SU-DHL-6 (cell line): ENCODE results near the gene ATP5MG.
A peak's percentile ranks its signal among the peaks of the same experiment; 100 is the strongest.

Source experiments
- H2AFZ ChIP-seq: fragments of 200-600 bp; sonication (generic); 2 replicates; pipeline ENCODE4 v1.6.1; 2014; ENCODE audit warnings: low read depth, mild to moderate bottlenecking, moderate library complexity, mixed read lengths, antibody characterized with exemption, low read length; ENCODE audit not compliant: severe bottlenecking
- H3F3A ChIP-seq: fragments of 200-600 bp; shearing (Covaris generic); 2 replicates; pipeline ENCODE4 v1.6.0; 2016; ENCODE audit warnings: antibody characterized with exemption, mild to moderate bottlenecking; ENCODE audit not compliant: insufficient read depth
- H3K27ac ChIP-seq: fragments of 200-600 bp; sonication (generic); 2 replicates; pipeline ENCODE4 v1.5.1; 2016; ENCODE audit warnings: low read depth, mild to moderate bottlenecking, low read length, moderate library complexity, mixed read lengths
- H3K27me3 ChIP-seq: fragments of 200-600 bp; sonication (generic), shearing (Covaris generic); 2 replicates; pipeline ENCODE4 v1.6.0; 2014; ENCODE audit warnings: mild to moderate bottlenecking, low read length
- H3K36me3 ChIP-seq: fragments of 200-600 bp; sonication (generic); 2 replicates; pipeline ENCODE4 v1.6.1; 2014; ENCODE audit warnings: mild to moderate bottlenecking, low read length, mixed read lengths
- H3K4me2 ChIP-seq: fragments of 300-600, 200-600 bp; shearing (Covaris generic), sonication (generic); 2 replicates; pipeline ENCODE4 v1.6.0; 2014; ENCODE audit warnings: low read length, low read depth, mild to moderate bottlenecking; ENCODE audit not compliant: poor library complexity, severe bottlenecking
- H3K4me3 ChIP-seq: fragments of 200-600 bp; sonication (generic); 2 replicates; pipeline ENCODE4 v1.5.1; 2014; ENCODE audit warnings: antibody characterized with exemption, low read length, mild to moderate bottlenecking, mixed read lengths; ENCODE audit not compliant: insufficient read depth, poor library complexity, severe bottlenecking
- H3K79me2 ChIP-seq: fragments of 200-600 bp; sonication (generic); 2 replicates; pipeline ENCODE4 v1.6.1; 2014; ENCODE audit warnings: mild to moderate bottlenecking, low read length, moderate library complexity; ENCODE audit not compliant: insufficient read depth
- H3K9ac ChIP-seq: fragments of 200-600 bp; sonication (generic); 2 replicates; pipeline ENCODE4 v1.7.0; 2014; ENCODE audit warnings: mild to moderate bottlenecking, low read length
- H3K9me2 ChIP-seq: fragments of 200-600 bp; sonication (generic); replicated peaks from 2 replicates; pipeline ENCODE4 v1.6.1; 2014; ENCODE audit warnings: low read length; ENCODE audit not compliant: insufficient read depth
- H3K9me3 ChIP-seq: fragments of 200-600 bp; sonication (generic); 2 replicates; pipeline ENCODE4 v1.6.1; 2014; ENCODE audit warnings: low read length, mixed read lengths; ENCODE audit not compliant: insufficient read depth
- H4K20me1 ChIP-seq: fragments of 200-600 bp; sonication (generic); 2 replicates; pipeline ENCODE4 v1.6.1; 2014; ENCODE audit warnings: low read depth, mild to moderate bottlenecking, antibody characterized with exemption, low read length, moderate library complexity, mixed read lengths
- EZH2phosphoT487 ChIP-seq: fragments of 200-600 bp; sonication (generic), shearing (Covaris generic); conservative IDR thresholded peaks from 2 replicates; pipeline ENCODE4 v1.6.1; 2018; ENCODE audit warnings: mild to moderate bottlenecking, antibody characterized with exemption, low read length, moderate library complexity, mixed read lengths
- TF ChIP-seq, protein P1 (sequence below): fragments of 200-600 bp; sonication (generic); IDR thresholded peaks from one replicate; pipeline ENCODE4 v1.5.1; 2017; ENCODE audit warnings: antibody characterized with exemption, mild to moderate bottlenecking, low read length, moderate library complexity; ENCODE audit not compliant: insufficient read depth, poor library complexity, severe bottlenecking

ATP5MG gene

GRCh38 chr11:118430956-118431355 is 29.6 kb downstream of the ATP5MG start:
- no peak overlapping the region for H2AFZ ChIP-seq
- no peaks in the 10 kb centered on the region for H3K36me3 ChIP-seq
- H3K9me2 ChIP-seq: no peaks in the 10 kb centered on the region
- no peaks in the 10 kb centered on the region for H4K20me1 ChIP-seq
- no peak overlapping the region for H3K4me3 ChIP-seq
- H3K9ac ChIP-seq: no peak overlapping the region
- H3K79me2 ChIP-seq: no peaks in the 10 kb centered on the region
- H3K27me3 ChIP-seq: no peaks in the 10 kb centered on the region
- H3F3A ChIP-seq: peaks cover 15% of the 10 kb centered on the region; the same call in 1 of the 2 replicates
- no peaks in the 10 kb centered on the region for H3K9me3 ChIP-seq
- no peak overlapping the region for H3K4me2 ChIP-seq
- H3K27ac ChIP-seq: no peak overlapping the region
- TF ChIP-seq, protein P1, sequence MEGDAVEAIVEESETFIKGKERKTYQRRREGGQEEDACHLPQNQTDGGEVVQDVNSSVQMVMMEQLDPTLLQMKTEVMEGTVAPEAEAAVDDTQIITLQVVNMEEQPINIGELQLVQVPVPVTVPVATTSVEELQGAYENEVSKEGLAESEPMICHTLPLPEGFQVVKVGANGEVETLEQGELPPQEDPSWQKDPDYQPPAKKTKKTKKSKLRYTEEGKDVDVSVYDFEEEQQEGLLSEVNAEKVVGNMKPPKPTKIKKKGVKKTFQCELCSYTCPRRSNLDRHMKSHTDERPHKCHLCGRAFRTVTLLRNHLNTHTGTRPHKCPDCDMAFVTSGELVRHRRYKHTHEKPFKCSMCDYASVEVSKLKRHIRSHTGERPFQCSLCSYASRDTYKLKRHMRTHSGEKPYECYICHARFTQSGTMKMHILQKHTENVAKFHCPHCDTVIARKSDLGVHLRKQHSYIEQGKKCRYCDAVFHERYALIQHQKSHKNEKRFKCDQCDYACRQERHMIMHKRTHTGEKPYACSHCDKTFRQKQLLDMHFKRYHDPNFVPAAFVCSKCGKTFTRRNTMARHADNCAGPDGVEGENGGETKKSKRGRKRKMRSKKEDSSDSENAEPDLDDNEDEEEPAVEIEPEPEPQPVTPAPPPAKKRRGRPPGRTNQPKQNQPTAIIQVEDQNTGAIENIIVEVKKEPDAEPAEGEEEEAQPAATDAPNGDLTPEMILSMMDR: no peak
- TF ChIP-seq EZH2phosphoT487: no peak

GRCh38 chr11:118434123-118434552 is 32.7 kb downstream of the ATP5MG start:
- peak overlapping the region; percentile 86 for H3K4me2 ChIP-seq
- H3K27ac ChIP-seq: no peak overlapping the region
- H2AFZ ChIP-seq: peak overlapping the region; percentile 78
- peaks cover 15% of the 10 kb centered on the region; the same call in 1 of the 2 replicates for H3F3A ChIP-seq
- H3K4me3 ChIP-seq: peak overlapping the region; percentile 81
- H4K20me1 ChIP-seq: peaks cover 4% of the 10 kb centered on the region
- H3K9me2 ChIP-seq: no peaks in the 10 kb centered on the region
- peaks cover 26% of the 10 kb centered on the region for H3K79me2 ChIP-seq
- no peaks in the 10 kb centered on the region for H3K27me3 ChIP-seq
- H3K9ac ChIP-seq: peak overlapping the region; percentile 92
- H3K36me3 ChIP-seq: peaks cover 2% of the 10 kb centered on the region; the same call in 1 of the 2 replicates
- TF ChIP-seq, protein P1: no peak
- TF ChIP-seq EZH2phosphoT487: no peak
- no peaks in the 10 kb centered on the region for H3K9me3 ChIP-seq

- peaks cover 10% of the 10 kb centered on the region for H4K20me1 ChIP-seq
- H3F3A ChIP-seq: peaks cover 15% of the 10 kb centered on the region; the same call in 1 of the 2 replicates
- TF ChIP-seq, protein P1: no peak
- no peak for TF ChIP-seq EZH2phosphoT487
- H3K4me3 ChIP-seq: peak overlapping the region; percentile 81
- peak overlapping the region; percentile 78 for H2AFZ ChIP-seq
- peak overlapping the region; percentile 91 for H3K27ac ChIP-seq
- peak overlapping the region; percentile 92 for H3K9ac ChIP-seq
- H3K9me2 ChIP-seq: no peaks in the 10 kb centered on the region
- H3K27me3 ChIP-seq: no peaks in the 10 kb centered on the region
- H3K9me3 ChIP-seq: no peaks in the 10 kb centered on the region
- H3K36me3 ChIP-seq: peaks cover 7% of the 10 kb centered on the region; the same call in 1 of the 2 replicates
- H3K79me2 ChIP-seq: peaks cover 32% of the 10 kb centered on the region
- peak overlapping the region; percentile 86 for H3K4me2 ChIP-seq
Observed at GRCh38 chr11:118434553-118435289, 33.3 kb downstream of the ATP5MG start.
